ENCODE results near the gene NOX3. TPM values are rescaled to one million over a fixed set of nuclear protein-coding genes. Genes with fewer than 3 reads are reported as not detected.

NOX3 gene
- total RNA-seq, 1 experiment from 2014 or later: not detected

DNA sequence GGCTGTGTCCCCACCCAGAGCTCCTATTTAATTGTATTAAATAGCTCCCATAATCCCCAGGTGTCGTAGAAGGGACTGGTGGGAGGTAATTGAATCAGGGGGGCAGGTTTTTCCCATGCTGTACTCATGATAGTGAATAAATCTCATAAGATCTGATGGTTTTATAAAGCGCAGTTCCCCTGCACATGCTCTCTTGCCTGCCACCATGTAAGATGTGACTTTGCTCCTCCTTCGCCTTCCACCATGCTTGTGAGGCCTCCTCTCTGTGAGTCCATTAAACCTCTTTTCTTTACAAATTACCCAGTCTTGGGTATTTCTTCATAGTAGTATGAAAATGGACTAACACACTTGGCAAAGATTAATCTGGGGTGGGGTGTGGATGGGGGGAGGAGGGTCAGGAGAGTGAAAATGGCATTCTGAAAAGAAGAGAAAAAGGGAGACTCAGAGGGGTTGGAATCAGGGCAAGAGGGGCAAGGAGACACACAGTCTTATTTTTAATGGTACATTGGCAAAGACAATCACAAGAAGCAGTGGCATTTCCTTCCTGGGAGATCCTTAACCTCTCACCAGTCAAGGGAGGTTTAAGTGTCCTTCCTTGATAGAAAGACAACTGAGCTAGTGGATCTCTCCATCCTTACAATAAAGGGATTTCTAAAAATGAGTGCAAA is 37.5 kb upstream of the NOX3 start:
- Histone ChIP-seq H3K23ac (ENCODE audit: insufficient read length, low read depth, low read length) (no peak overlapping the region), H3K4me1 (ENCODE audit: insufficient read depth, low read length) (no peaks in the 10 kb centered on the region), H2BK12ac (ENCODE audit: insufficient read length, low read depth, low read length) (no peak overlapping the region), H2BK20ac (ENCODE audit: low read depth, low read length, poor library complexity, severe bottlenecking) (no peak overlapping the region), H3K23me2 (ENCODE audit: insufficient read length, low read depth, low read length, poor library complexity, severe bottlenecking) (no peaks in the 10 kb centered on the region), H3K79me2 (ENCODE audit: insufficient read depth, low read length) (no peaks in the 10 kb centered on the region), H3K27ac (ENCODE audit: insufficient read length, low read depth, low read length) (no peak overlapping the region), H3T11ph (ENCODE audit: low read length) (no peak overlapping the region), H3K4ac (ENCODE audit: low read depth, low read length) (no peak overlapping the region), H3K14ac (ENCODE audit: insufficient read depth, low read length) (no peak overlapping the region), H3K56ac (ENCODE audit: insufficient read length, low read depth, low read length) (no peak overlapping the region), H2BK15ac (ENCODE audit: low read depth, low read length) (no peak overlapping the region), H4K8ac (replicated peaks; ENCODE audit: insufficient read length, low read depth, low read length) (no peak overlapping the region), H3K9ac (ENCODE audit: extremely low read depth, insufficient read length, low read length) (no peak overlapping the region), H3K9me3 (ENCODE audit: control insufficient read depth, low read depth, low read length) (peaks cover 6% of the 10 kb centered on the region), H3K27me3 (ENCODE audit: insufficient read depth, low read length) (no peaks in the 10 kb centered on the region), H2BK5ac (ENCODE audit: insufficient read length, low read length) (no peak overlapping the region), H2AFZ (ENCODE audit: low read length) (no peak overlapping the region), H4K20me1 (ENCODE audit: control insufficient read depth, insufficient read depth, insufficient read length) (no peaks in the 10 kb centered on the region), H3K4me2 (ENCODE audit: insufficient read depth, insufficient read length, low read length) (no peak overlapping the region), H4K91ac (ENCODE audit: insufficient read length, low read depth, low read length) (no peak overlapping the region), H4K5ac (ENCODE audit: insufficient read length, low read depth, low read length) (no peak overlapping the region), H2BK120ac (ENCODE audit: low read depth, low read length, poor library complexity, severe bottlenecking) (no peak overlapping the region), H3K18ac (ENCODE audit: insufficient read length, low read depth, low read length) (no peak overlapping the region), H2AK5ac (ENCODE audit: insufficient read length, low read length) (no peak overlapping the region), H3K79me1 (ENCODE audit: insufficient read depth, low read depth, low read length, poor library complexity, severe bottlenecking) (no peaks in the 10 kb centered on the region)
- H3K27ac Mint-ChIP-seq: no peak overlapping the region
- DNase-seq: no peak
- H3K4me3 Mint-ChIP-seq: no peak overlapping the region
- peaks cover 7 to 9% of the 10 kb centered on the region in 2 experiments; a peak in 3 of 5 replicates for H3K9me3 Mint-ChIP-seq
- WGBS (ENCODE audit: extremely low coverage, insufficient read length, low lambda C conversion rate): no CpG with 5 or more reads among the region's 3 CpGs
- no peaks in the 10 kb centered on the region for H3K27me3 Mint-ChIP-seq (ENCODE audit: low read depth)
- peaks cover 10 to 14% of the 10 kb centered on the region in 2 experiments for H3K4me1 Mint-ChIP-seq
- peaks cover 3 to 11% (median 5%) of the 10 kb centered on the region in 3 experiments; a peak in 4 of 7 replicates for H3K36me3 Mint-ChIP-seq (ENCODE audit: insufficient read depth in 1 of 3, low read depth in 3 of 3)
- TF ChIP-seq, protein P1, sequence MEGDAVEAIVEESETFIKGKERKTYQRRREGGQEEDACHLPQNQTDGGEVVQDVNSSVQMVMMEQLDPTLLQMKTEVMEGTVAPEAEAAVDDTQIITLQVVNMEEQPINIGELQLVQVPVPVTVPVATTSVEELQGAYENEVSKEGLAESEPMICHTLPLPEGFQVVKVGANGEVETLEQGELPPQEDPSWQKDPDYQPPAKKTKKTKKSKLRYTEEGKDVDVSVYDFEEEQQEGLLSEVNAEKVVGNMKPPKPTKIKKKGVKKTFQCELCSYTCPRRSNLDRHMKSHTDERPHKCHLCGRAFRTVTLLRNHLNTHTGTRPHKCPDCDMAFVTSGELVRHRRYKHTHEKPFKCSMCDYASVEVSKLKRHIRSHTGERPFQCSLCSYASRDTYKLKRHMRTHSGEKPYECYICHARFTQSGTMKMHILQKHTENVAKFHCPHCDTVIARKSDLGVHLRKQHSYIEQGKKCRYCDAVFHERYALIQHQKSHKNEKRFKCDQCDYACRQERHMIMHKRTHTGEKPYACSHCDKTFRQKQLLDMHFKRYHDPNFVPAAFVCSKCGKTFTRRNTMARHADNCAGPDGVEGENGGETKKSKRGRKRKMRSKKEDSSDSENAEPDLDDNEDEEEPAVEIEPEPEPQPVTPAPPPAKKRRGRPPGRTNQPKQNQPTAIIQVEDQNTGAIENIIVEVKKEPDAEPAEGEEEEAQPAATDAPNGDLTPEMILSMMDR (conservative IDR thresholded peaks at IDR 0.05): no peak
